ENCODE data around the gene GRIK1.

- no peak for TF ChIP-seq CTCF (IDR thresholded peaks at IDR 0.05)
- TF ChIP-seq POLR2A (IDR thresholded peaks at IDR 0.05), result no peak
These were observed 293.9 kb downstream of the GRIK1 start for GRCh38 chr21:29645666-29646553.

Measured in Peyer's patch (tissue), 4 donors.